Mesenchymal stem cell (in vitro differentiated cells and primary cell): ENCODE data around the gene G3BP2.

Experiments
- DNase-seq: peaks from one replicate; pipeline ENCODE4 v3.0.0-alpha.2; 2013
- H2AFZ ChIP-seq: one replicate; pipeline ENCODE4 v1.6.1; 2013; ENCODE audit warnings: low read depth, mild to moderate bottlenecking, control low read depth, inconsistent platforms, low read length, moderate library complexity
- H2AK5ac ChIP-seq: 2 replicates; pipeline ENCODE4 v1.6.1; 2013; ENCODE audit warnings: low read length, moderate library complexity, mild to moderate bottlenecking, inconsistent platforms; ENCODE audit not compliant: severe bottlenecking
- H2BK120ac ChIP-seq: one replicate; pipeline ENCODE4 v1.6.1; 2013; ENCODE audit warnings: low read depth, mild to moderate bottlenecking, inconsistent platforms, low read length, moderate library complexity
- H2BK12ac ChIP-seq, 2 experiments: one replicate each; pipeline ENCODE4 v1.6.1; 2013; ENCODE audit warnings: inconsistent platforms in 2 of 2, low read length in 2 of 2, mild to moderate bottlenecking in 2 of 2, moderate library complexity in 2 of 2, control low read depth in 1 of 2
- H2BK15ac ChIP-seq: one replicate; pipeline ENCODE4 v1.6.1; 2013; ENCODE audit warnings: mild to moderate bottlenecking, low read depth, inconsistent platforms; ENCODE audit not compliant: poor library complexity, severe bottlenecking
- H2BK5ac ChIP-seq: 2 replicates; pipeline ENCODE4 v1.6.1; 2013; ENCODE audit warnings: low read depth, mild to moderate bottlenecking, low read length, control low read depth, inconsistent platforms; ENCODE audit not compliant: poor library complexity, severe bottlenecking
- H3K14ac ChIP-seq, 2 experiments: one replicate each; pipeline ENCODE4 v1.6.1; 2013; ENCODE audit warnings: inconsistent platforms in 2 of 2, low read length in 2 of 2, control low read depth in 1 of 2, mild to moderate bottlenecking in 1 of 2, moderate library complexity in 1 of 2
- H3K18ac ChIP-seq, 2 experiments: one replicate each; pipeline ENCODE4 v1.6.1; 2013; ENCODE audit warnings: inconsistent platforms in 2 of 2, low read length in 2 of 2, control low read depth in 1 of 2, low read depth in 1 of 2, mild to moderate bottlenecking in 1 of 2
- H3K23ac ChIP-seq, 2 experiments: one replicate each; pipeline ENCODE4 v1.6.1; 2013; ENCODE audit warnings: inconsistent platforms in 2 of 2, low read length in 2 of 2, mild to moderate bottlenecking in 2 of 2, moderate library complexity in 2 of 2, control low read depth in 1 of 2
- H3K27ac ChIP-seq: 2 replicates; pipeline ENCODE4 v1.5.1; 2013; ENCODE audit warnings: mild to moderate bottlenecking, moderate library complexity, low read length, control low read depth, inconsistent platforms; ENCODE audit not compliant: poor library complexity, severe bottlenecking
- H3K27me3 ChIP-seq, 2 experiments: 2 replicates each; pipeline versions ENCODE4 v1.6.1 to v1.7.0; 2013; ENCODE audit warnings: low read length in 2 of 2, mild to moderate bottlenecking in 2 of 2, moderate library complexity in 2 of 2, control low read depth in 1 of 2, inconsistent platforms in 1 of 2; ENCODE audit not compliant: control insufficient read depth in 1 of 2, insufficient read depth in 1 of 2
- H3K36me3 ChIP-seq, 2 experiments: 2 replicates each; pipeline versions ENCODE4 v1.6.1 to v1.7.0; 2013; ENCODE audit warnings: low read length in 2 of 2, control low read depth in 1 of 2, inconsistent platforms in 1 of 2, low read depth in 1 of 2, mild to moderate bottlenecking in 1 of 2; ENCODE audit not compliant: insufficient read depth in 2 of 2, control insufficient read depth in 1 of 2
- H3K4ac ChIP-seq, 2 experiments: one replicate each; pipeline ENCODE4 v1.6.1; 2013; ENCODE audit warnings: inconsistent platforms in 2 of 2, low read length in 2 of 2, mild to moderate bottlenecking in 2 of 2, moderate library complexity in 2 of 2, control low read depth in 1 of 2, low read depth in 1 of 2
- H3K4me1 ChIP-seq: 2 replicates; pipeline ENCODE4 v1.6.1; 2013; ENCODE audit warnings: low read depth, low read length, control low read depth; ENCODE audit not compliant: control insufficient read depth, insufficient read depth
- H3K4me2 ChIP-seq: 2 replicates; pipeline ENCODE4 v1.6.1; 2013; ENCODE audit warnings: low read length, mild to moderate bottlenecking, inconsistent platforms; ENCODE audit not compliant: poor library complexity, severe bottlenecking
- H3K4me3 ChIP-seq, 2 experiments: 2 replicates each; pipeline versions ENCODE4 v1.5.1 to v1.7.0; 2013; ENCODE audit warnings: low read length in 2 of 2, mild to moderate bottlenecking in 2 of 2, control low read depth in 1 of 2, low read depth in 1 of 2; ENCODE audit not compliant: insufficient read depth in 1 of 2
- H3K79me1 ChIP-seq: replicated peaks from 2 replicates; pipeline ENCODE4 v1.6.1; 2013; ENCODE audit warnings: mild to moderate bottlenecking, control low read depth, low read length, inconsistent platforms; ENCODE audit not compliant: poor library complexity, severe bottlenecking
- H3K9ac ChIP-seq: 2 replicates; pipeline ENCODE4 v1.7.0; 2013; ENCODE audit warnings: mild to moderate bottlenecking, low read length, moderate library complexity
- H3K9me3 ChIP-seq: 2 replicates; pipeline ENCODE4 v1.7.0; 2013; ENCODE audit warnings: mild to moderate bottlenecking, low read length; ENCODE audit not compliant: control insufficient read depth
- H4K8ac ChIP-seq: one replicate; pipeline ENCODE4 v1.6.1; 2013; ENCODE audit warnings: inconsistent platforms, mild to moderate bottlenecking, low read length, moderate library complexity
- H4K91ac ChIP-seq: one replicate; pipeline ENCODE4 v1.6.1; 2013; ENCODE audit warnings: mild to moderate bottlenecking, low read length, inconsistent platforms
- whole genome bisulfite sequencing: methylation state at CpG from one replicate; pipeline ENCODE4 v1.1.7; 2013; ENCODE audit warnings: mixed read lengths; 5-methylcytosine and 5-hydroxymethylcytosine counted together

Gene G3BP2

DNA sequence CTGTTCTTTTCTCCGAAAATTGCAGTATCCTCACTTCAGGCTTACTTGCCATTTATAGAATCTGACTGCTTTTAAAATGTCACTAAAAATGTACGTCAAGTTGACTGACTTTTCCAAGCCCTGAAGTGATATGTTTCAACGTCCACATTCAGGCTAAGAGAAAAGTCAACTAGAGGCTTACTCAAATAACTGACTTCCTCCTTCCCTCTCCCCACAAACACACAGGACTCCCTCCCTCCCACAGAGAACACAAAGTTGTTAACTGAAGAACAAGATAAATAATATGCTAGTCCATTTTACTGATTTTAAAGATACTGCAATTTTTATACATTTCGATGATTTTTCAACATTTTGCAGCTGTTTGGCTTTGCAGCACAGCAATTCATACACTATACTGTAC lies 29.1 kb downstream of the G3BP2 start:
- no peak for DNase-seq
- H3K27me3 ChIP-seq, result no peaks in the 10 kb centered on the region
- no peak overlapping the region for H4K91ac ChIP-seq
- no peak overlapping the region for H4K8ac ChIP-seq
- no peak overlapping the region for H2AFZ ChIP-seq
- peaks cover 3% of the 10 kb centered on the region for H3K4me1 ChIP-seq
- peaks cover 13% of the 10 kb centered on the region for H3K79me1 ChIP-seq
- no peak overlapping the region for H2BK15ac ChIP-seq
- H3K4me3 ChIP-seq, result no peak overlapping the region
- H3K27ac ChIP-seq, result no peak overlapping the region
- WGBS, result 83% methylated on average over 3 of the region's 4 CpGs
- no peak overlapping the region for H3K23ac ChIP-seq
- no peak overlapping the region for H2BK120ac ChIP-seq
- H3K9ac ChIP-seq, result no peak overlapping the region
- H3K9me3 ChIP-seq, result no peaks in the 10 kb centered on the region
- no peak overlapping the region for H3K14ac ChIP-seq
- H2AK5ac ChIP-seq, result no peak overlapping the region
- no peak overlapping the region for H2BK12ac ChIP-seq
- no peak overlapping the region for H3K4me2 ChIP-seq
- no peak overlapping the region for H3K18ac ChIP-seq
- H2BK5ac ChIP-seq, result no peak overlapping the region
- H3K36me3 ChIP-seq, result peaks cover 21 to 80% of the 10 kb centered on the region in 2 experiments
- no peak overlapping the region for H3K4ac ChIP-seq

DNA sequence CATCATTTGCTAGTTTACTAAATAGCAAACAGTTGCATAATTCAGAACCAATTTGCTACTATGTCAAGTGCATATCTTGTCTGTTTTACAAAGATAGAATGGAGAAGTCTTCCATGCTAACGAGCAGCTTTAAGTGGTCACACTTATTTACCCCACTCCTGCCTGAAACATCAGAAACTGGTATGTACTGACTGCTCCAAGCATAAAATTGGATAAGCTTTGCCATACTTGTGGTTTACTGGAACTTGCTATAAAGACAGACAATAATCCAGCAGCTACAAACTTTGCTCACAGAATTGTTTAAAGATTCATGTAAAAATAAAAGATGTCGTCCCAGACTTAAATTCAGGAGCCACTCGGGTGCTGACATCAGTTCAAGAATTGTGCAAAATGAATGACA lies 29.6 kb downstream of the G3BP2 start:
- no peaks in the 10 kb centered on the region for H3K9me3 ChIP-seq
- no peak overlapping the region for H3K4ac ChIP-seq
- H2BK12ac ChIP-seq, result no peak overlapping the region
- no peak overlapping the region for H3K23ac ChIP-seq
- no peak overlapping the region for H3K14ac ChIP-seq
- peaks cover 3% of the 10 kb centered on the region for H3K4me1 ChIP-seq
- H2AK5ac ChIP-seq, result no peak overlapping the region
- no peak overlapping the region for H2BK15ac ChIP-seq
- no peak overlapping the region for H4K8ac ChIP-seq
- H4K91ac ChIP-seq, result no peak overlapping the region
- no peak overlapping the region for H2BK120ac ChIP-seq
- no peak overlapping the region for H3K18ac ChIP-seq
- H3K79me1 ChIP-seq, result peaks cover 13% of the 10 kb centered on the region
- H3K4me3 ChIP-seq, result no peak overlapping the region
- 96% methylated on average over 3 of the region's 3 CpGs for WGBS
- DNase-seq, result no peak
- H3K9ac ChIP-seq, result no peak overlapping the region
- no peaks in the 10 kb centered on the region for H3K27me3 ChIP-seq
- H3K36me3 ChIP-seq, result peaks cover 21 to 76% of the 10 kb centered on the region in 2 experiments
- no peak overlapping the region for H3K27ac ChIP-seq
- H2BK5ac ChIP-seq, result no peak overlapping the region
- H2AFZ ChIP-seq, result no peak overlapping the region
- no peak overlapping the region for H3K4me2 ChIP-seq

DNA sequence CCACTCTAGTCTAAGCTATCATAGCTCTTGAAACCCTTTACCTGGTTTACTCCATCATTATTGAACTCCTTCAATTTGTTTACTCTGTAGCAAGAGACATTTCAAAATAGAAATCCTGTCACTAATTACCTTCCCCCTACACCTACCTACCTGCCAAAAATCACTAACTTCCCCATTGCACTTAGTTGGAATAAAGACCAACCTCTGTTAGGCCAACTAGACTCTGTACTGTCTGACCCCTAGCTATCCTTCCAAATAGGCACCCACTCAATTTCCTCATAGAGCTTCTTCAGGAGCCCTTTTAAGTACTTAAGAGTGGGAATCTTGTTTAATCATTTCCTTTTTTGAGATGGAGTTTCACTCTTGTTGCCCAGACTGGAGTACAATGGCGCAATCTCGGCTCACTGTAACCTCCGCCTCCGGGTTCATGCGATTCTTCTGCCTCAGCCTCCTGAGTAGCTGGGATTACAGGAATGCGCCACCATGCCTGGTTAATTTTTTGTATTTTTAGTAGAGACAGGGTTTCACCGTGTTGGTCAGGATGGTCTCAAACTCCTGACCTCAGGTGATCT lies 34.0 kb downstream of the G3BP2 start:
- no peak overlapping the region for H3K4ac ChIP-seq

DNA sequence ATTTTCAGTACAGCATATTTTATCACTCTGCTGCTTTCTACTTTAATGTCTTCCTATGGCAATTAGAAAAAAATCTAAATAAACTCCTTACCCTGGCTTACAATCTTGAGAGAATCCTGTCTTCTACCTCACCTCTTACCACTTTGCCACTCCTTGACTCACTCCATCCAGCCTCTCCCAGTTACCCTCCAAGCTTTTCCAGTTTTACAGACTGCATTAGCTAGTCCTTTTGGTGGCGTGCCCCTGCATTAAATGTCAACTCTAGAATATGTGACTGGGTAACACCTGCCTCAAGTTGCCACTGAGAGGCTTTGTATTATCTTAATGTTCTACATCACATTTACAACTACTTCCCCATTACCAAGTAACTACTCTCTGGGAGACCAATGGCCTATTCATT lies 35.4 kb downstream of the G3BP2 start:
- Histone ChIP-seq H3K4me1 (peaks cover 3% of the 10 kb centered on the region), H2BK5ac (no peak overlapping the region)
- WGBS, result 93% methylated on average over 1 of the region's 1 CpG

More for the DNA sequence above, 34.0 kb downstream of the G3BP2 start:
- WGBS, result 98% methylated on average over 7 of the region's 7 CpGs
- no peak overlapping the region for H2BK12ac ChIP-seq
- no peak overlapping the region for H2AK5ac ChIP-seq
- H3K4me3 ChIP-seq, result no peak overlapping the region
- no peak overlapping the region for H3K18ac ChIP-seq
- no peaks in the 10 kb centered on the region for H3K27me3 ChIP-seq
- H2BK120ac ChIP-seq, result no peak overlapping the region
- no peak overlapping the region for H2BK15ac ChIP-seq
- no peak for DNase-seq
- peaks cover 3% of the 10 kb centered on the region for H3K4me1 ChIP-seq
- H3K27ac ChIP-seq, result no peak overlapping the region
- H2BK5ac ChIP-seq, result no peak overlapping the region
- no peaks in the 10 kb centered on the region for H3K9me3 ChIP-seq
- peaks cover 10 to 31% of the 10 kb centered on the region in 2 experiments for H3K36me3 ChIP-seq
- H3K79me1 ChIP-seq, result peaks cover 3% of the 10 kb centered on the region
- H3K4me2 ChIP-seq, result no peak overlapping the region
- H3K14ac ChIP-seq, result no peak overlapping the region
- no peak overlapping the region for H4K8ac ChIP-seq
- no peak overlapping the region for H2AFZ ChIP-seq
- no peak overlapping the region for H3K9ac ChIP-seq
- no peak overlapping the region for H4K91ac ChIP-seq
- H3K23ac ChIP-seq, result no peak overlapping the region

More for the DNA sequence above, 35.4 kb downstream of the G3BP2 start:
- no peak overlapping the region for H3K9ac ChIP-seq
- no peak overlapping the region for H2BK15ac ChIP-seq
- no peak overlapping the region for H2BK12ac ChIP-seq
- DNase-seq, result no peak
- no peaks in the 10 kb centered on the region for H3K79me1 ChIP-seq
- peak overlapping the region; percentile 18 for H2AK5ac ChIP-seq
- H3K27ac ChIP-seq, result peak overlapping the region; percentile 58
- no peak overlapping the region for H3K18ac ChIP-seq
- H3K4ac ChIP-seq, result no peak overlapping the region
- no peak overlapping the region for H2AFZ ChIP-seq
- no peak overlapping the region for H2BK120ac ChIP-seq
- H3K9me3 ChIP-seq, result no peaks in the 10 kb centered on the region
- H4K91ac ChIP-seq, result no peak overlapping the region
- H3K4me2 ChIP-seq, result no peak overlapping the region
- no peak overlapping the region for H3K4me3 ChIP-seq
- H4K8ac ChIP-seq, result no peak overlapping the region
- no peak overlapping the region for H3K14ac ChIP-seq
- no peak overlapping the region for H3K23ac ChIP-seq
- peaks cover 10 to 19% of the 10 kb centered on the region in 2 experiments for H3K36me3 ChIP-seq
- no peaks in the 10 kb centered on the region for H3K27me3 ChIP-seq
